Measurements from ENCODE around the gene IL17RA. TPM values are rescaled to one million over a fixed set of nuclear protein-coding genes. Genes with fewer than 3 reads are reported as not detected.

IL17RA gene
- total RNA-seq, 1 donor = 6.2 TPM

GRCh38 chr22:17043521-17043920, 41.3 kb upstream of the IL17RA start:
- DNase-seq (ENCODE audit: insufficient read length, low spot score, missing footprints) = no peak
- H3K4me2 ChIP-seq (ENCODE audit: insufficient read depth, low read length) = no peak overlapping the region
- H3K79me2 ChIP-seq (ENCODE audit: insufficient read depth, low read length) = no peaks in the 10 kb centered on the region
- no peaks in the 10 kb centered on the region for H3K36me3 ChIP-seq (ENCODE audit: insufficient read depth, low read length)
- no peaks in the 10 kb centered on the region for H3K4me1 ChIP-seq (ENCODE audit: insufficient read depth, low read length)
- H3K27me3 ChIP-seq (ENCODE audit: insufficient read depth, low read length) = no peaks in the 10 kb centered on the region
- TF ChIP-seq CTCF (IDR thresholded peaks at IDR 0.05; ENCODE audit: extremely low read depth, low read depth, low read length) = no peak
- H2AFZ ChIP-seq (ENCODE audit: low read length) = no peak overlapping the region
- no peaks in the 10 kb centered on the region for H3K9me3 ChIP-seq (ENCODE audit: low read depth, low read length)
- H3K4me3 ChIP-seq (ENCODE audit: insufficient read depth, low read length) = no peak overlapping the region
- no peaks in the 10 kb centered on the region for H4K20me1 ChIP-seq (ENCODE audit: insufficient read depth, low read length)
- H3K27ac ChIP-seq (ENCODE audit: low read depth, low read length) = no peak overlapping the region

GRCh38 chr22:17046566-17047348, 38.0 kb upstream of the IL17RA start:
- Histone ChIP-seq H3K4me2 (ENCODE audit: insufficient read depth, low read length) (no peak overlapping the region), H3K4me3 (ENCODE audit: insufficient read depth, low read length) (no peak overlapping the region), H3K79me2 (ENCODE audit: insufficient read depth, low read length) (no peaks in the 10 kb centered on the region), H3K36me3 (ENCODE audit: insufficient read depth, low read length) (no peaks in the 10 kb centered on the region), H3K27ac (ENCODE audit: low read depth, low read length) (no peak overlapping the region), H3K27me3 (ENCODE audit: insufficient read depth, low read length) (no peaks in the 10 kb centered on the region), H2AFZ (ENCODE audit: low read length) (no peak overlapping the region), H4K20me1 (ENCODE audit: insufficient read depth, low read length) (no peaks in the 10 kb centered on the region), H3K4me1 (ENCODE audit: insufficient read depth, low read length) (no peaks in the 10 kb centered on the region), H3K9me3 (ENCODE audit: low read depth, low read length) (no peaks in the 10 kb centered on the region)
- no peak for TF ChIP-seq CTCF (IDR thresholded peaks at IDR 0.05; ENCODE audit: extremely low read depth, low read depth, low read length)
- DNase-seq (ENCODE audit: insufficient read length, low spot score, missing footprints) = no peak

- no peak overlapping the region for H3K27ac ChIP-seq (ENCODE audit: low read depth, low read length)
- no peak overlapping the region for H3K4me3 ChIP-seq (ENCODE audit: insufficient read depth, low read length)
- no peaks in the 10 kb centered on the region for H3K4me1 ChIP-seq (ENCODE audit: insufficient read depth, low read length)
- no peak for DNase-seq (ENCODE audit: insufficient read length, low spot score, missing footprints)
- H3K27me3 ChIP-seq (ENCODE audit: insufficient read depth, low read length) = no peaks in the 10 kb centered on the region
- H4K20me1 ChIP-seq (ENCODE audit: insufficient read depth, low read length) = no peaks in the 10 kb centered on the region
- H2AFZ ChIP-seq (ENCODE audit: low read length) = no peak overlapping the region
- TF ChIP-seq CTCF (IDR thresholded peaks at IDR 0.05; ENCODE audit: extremely low read depth, low read depth, low read length) = no peak
- H3K36me3 ChIP-seq (ENCODE audit: insufficient read depth, low read length) = no peaks in the 10 kb centered on the region
- H3K9me3 ChIP-seq (ENCODE audit: low read depth, low read length) = no peaks in the 10 kb centered on the region
- H3K79me2 ChIP-seq (ENCODE audit: insufficient read depth, low read length) = no peaks in the 10 kb centered on the region
- no peak overlapping the region for H3K4me2 ChIP-seq (ENCODE audit: insufficient read depth, low read length)
Observed at GRCh38 chr22:17047656-17048055, 37.1 kb upstream of the IL17RA start.

- Histone ChIP-seq H3K4me2 (ENCODE audit: insufficient read depth, low read length) (no peak overlapping the region), H3K4me3 (ENCODE audit: insufficient read depth, low read length) (no peak overlapping the region), H3K27me3 (ENCODE audit: insufficient read depth, low read length) (no peaks in the 10 kb centered on the region), H3K36me3 (ENCODE audit: insufficient read depth, low read length) (no peaks in the 10 kb centered on the region), H3K9me3 (ENCODE audit: low read depth, low read length) (no peaks in the 10 kb centered on the region), H3K4me1 (ENCODE audit: insufficient read depth, low read length) (no peaks in the 10 kb centered on the region), H2AFZ (ENCODE audit: low read length) (no peak overlapping the region), H3K79me2 (ENCODE audit: insufficient read depth, low read length) (no peaks in the 10 kb centered on the region), H3K27ac (ENCODE audit: low read depth, low read length) (no peak overlapping the region), H4K20me1 (ENCODE audit: insufficient read depth, low read length) (no peaks in the 10 kb centered on the region)
- no peak for TF ChIP-seq CTCF (IDR thresholded peaks at IDR 0.05; ENCODE audit: extremely low read depth, low read depth, low read length)
- no peak for DNase-seq (ENCODE audit: insufficient read length, low spot score, missing footprints)
Observed at GRCh38 chr22:17056058-17056457, 28.7 kb upstream of the IL17RA start.

Measured in osteoblast (primary cell).